SH-SY5Y (cell line): Measurements from ENCODE around the gene DIAPH3.

ENCODE experiments used
- GATA2 ChIP-seq: IDR thresholded peaks from 2 replicates; pipeline ENCODE4 v1.6.1; 2011; ENCODE audit warnings: mild to moderate bottlenecking, low read depth, low read length
- GATA3 ChIP-seq: IDR thresholded peaks from 2 replicates; pipeline ENCODE4 v1.6.1; 2011; ENCODE audit warnings: low read depth, mild to moderate bottlenecking, low read length, moderate library complexity

DIAPH3 gene

GRCh38 chr13:60163478-60164233 lies at the start of gene DIAPH3:
DIAPH3 (minus strand) TSS chr13:60163928; CDS start chr13:60163766, 162 bp downstream.
- TF ChIP-seq GATA3: no peak
- TF ChIP-seq GATA2: no peak

- TF ChIP-seq GATA3: no peak
- no peak for TF ChIP-seq GATA2
Observed at GRCh38 chr13:60213236-60213744, 49.6 kb upstream of the DIAPH3 start.

GRCh38 chr13:60211548-60211947 lies 47.8 kb upstream of the DIAPH3 start:
- TF ChIP-seq GATA3: no peak
- no peak for TF ChIP-seq GATA2

- TF ChIP-seq GATA2 (no peak), GATA3 (no peak)
Observed at GRCh38 chr13:60210510-60211330, 47.0 kb upstream of the DIAPH3 start.

GRCh38 chr13:60201286-60201685 lies 37.6 kb upstream of the DIAPH3 start:
- TF ChIP-seq GATA3 (no peak), GATA2 (no peak)

- TF ChIP-seq GATA2: no peak
Observed at GRCh38 chr13:60182907-60183306, 19.2 kb upstream of the DIAPH3 start.

GRCh38 chr13:60178327-60178726 lies 14.6 kb upstream of the DIAPH3 start:
- TF ChIP-seq GATA3: no peak
- no peak for TF ChIP-seq GATA2

- no peak for TF ChIP-seq GATA3
- TF ChIP-seq GATA2: no peak
Observed at GRCh38 chr13:60175571-60175970, 11.8 kb upstream of the DIAPH3 start.

- TF ChIP-seq GATA2 (no peak), GATA3 (no peak)
Observed at GRCh38 chr13:60174113-60174512, 10.4 kb upstream of the DIAPH3 start.

GRCh38 chr13:60172111-60172510 lies 8.4 kb upstream of the DIAPH3 start:
- TF ChIP-seq GATA3 (no peak), GATA2 (no peak)

- TF ChIP-seq GATA3: no peak
- no peak for TF ChIP-seq GATA2
Observed at GRCh38 chr13:60170414-60170813, 6.7 kb upstream of the DIAPH3 start.

GRCh38 chr13:60169239-60170031 lies 5.7 kb upstream of the DIAPH3 start:
- TF ChIP-seq GATA3 (no peak), GATA2 (no peak)

- TF ChIP-seq GATA2: no peak
- no peak for TF ChIP-seq GATA3
Observed at GRCh38 chr13:60167121-60167520, 3.4 kb upstream of the DIAPH3 start.
